Limb (tissue), 2 donors: Measurements from ENCODE around the gene TTC19.
A peak's percentile ranks its signal among the peaks of the same experiment; 100 is the strongest.
"Not testable (repeated sequence)": the region's sequence is repeated elsewhere in the genome, so short reads cannot be mapped to it uniquely, and the experiment has no call there.

Experiments used
- DNase-seq, 2 donors: peaks; one replicate each; pipeline ENCODE4 v3.0.0-alpha.2; 2016; ENCODE audit errors: extremely low spot score in 2 of 2

The TTC19 gene

GRCh38 chr17:15973016-15973415 is 26.6 kb upstream of the TTC19 start:
- DNase-seq = no peak

GRCh38 chr17:15973834-15974233 is 25.8 kb upstream of the TTC19 start:
- DNase-seq = no peak

GRCh38 chr17:15977894-15978293 is 21.7 kb upstream of the TTC19 start:
- DNase-seq = no peak

GRCh38 chr17:15978606-15979005 is 21.0 kb upstream of the TTC19 start:
- DNase-seq = no peak

- DNase-seq = not testable (repeated sequence)
Observed at GRCh38 chr17:15979013-15979412, 20.6 kb upstream of the TTC19 start.

GRCh38 chr17:15981208-15981607 is 18.4 kb upstream of the TTC19 start:
- no peak for DNase-seq

- no peak for DNase-seq
Observed at GRCh38 chr17:15981646-15982580, 17.7 kb upstream of the TTC19 start.

GRCh38 chr17:15996322-15996721 is 3.3 kb upstream of the TTC19 start:
- DNase-seq = no peak

GRCh38 chr17:15998031-15998562 is 1.5 kb upstream of the TTC19 start:
- no peak for DNase-seq

GRCh38 chr17:15999974-16000827 is 577 bp downstream of the TTC19 start:
- DNase-seq = peak in 1 of 2 donors; percentile 20

- DNase-seq = no peak
Observed at GRCh38 chr17:16001226-16001897, 1.7 kb downstream of the TTC19 start.

- DNase-seq = no peak
Observed at GRCh38 chr17:16002708-16003260, 3.2 kb downstream of the TTC19 start.

- DNase-seq = no peak
Observed at GRCh38 chr17:16003841-16004240, 4.2 kb downstream of the TTC19 start.

- no peak for DNase-seq
Observed at GRCh38 chr17:16005636-16006035, 6.0 kb downstream of the TTC19 start.

GRCh38 chr17:16007439-16007838 is 7.8 kb downstream of the TTC19 start:
- DNase-seq = no peak

GRCh38 chr17:16013943-16014407 is 14.4 kb downstream of the TTC19 start:
- no peak for DNase-seq

- no peak for DNase-seq
Observed at GRCh38 chr17:16019347-16019746, 19.7 kb downstream of the TTC19 start.

- DNase-seq = no peak
Observed at GRCh38 chr17:16023881-16024280, 24.3 kb downstream of the TTC19 start.

- no peak for DNase-seq
Observed at GRCh38 chr17:16025202-16025601, 25.6 kb downstream of the TTC19 start.

- no peak for DNase-seq
Observed at GRCh38 chr17:16026895-16027294, 27.3 kb downstream of the TTC19 start.
